Panc1 (cell line): Measurements from ENCODE around the gene FRMD8.

Experiments
- CTCF ChIP-seq: fragments of 450-650 bp; IDR thresholded peaks from 2 replicates; pipeline ENCODE4 v1.5.1; 2017; ENCODE audit warnings: mild to moderate bottlenecking
- TCF7L2 ChIP-seq: IDR thresholded peaks from 2 replicates; pipeline ENCODE4 v1.6.1; 2011; ENCODE audit warnings: mild to moderate bottlenecking, low read depth, low read length, inconsistent platforms

- TF ChIP-seq CTCF (no peak), TCF7L2 (no peak)
Measured at GRCh38 chr11:65423516-65424204, 37.2 kb downstream of the FRMD8 start.
